Esophagus squamous epithelium (tissue), 4 donors: ENCODE data around the gene FAM241A.

Experiments
- POLR2A ChIP-seq, 4 donors: fragments of 450-650 bp; IDR thresholded peaks; one replicate each; pipeline ENCODE4 v1.6.1; 2017; ENCODE audit warnings: antibody characterized with exemption in 4 of 4, mild to moderate bottlenecking in 4 of 4, moderate library complexity in 3 of 4
- TF ChIP-seq, protein P1 (sequence below), 6 experiments: fragments of 450-650 bp in 4 of 6; fragments of 200-600 bp in 2 of 6; sonication (generic) in 2 of 6; IDR thresholded peaks; one replicate each; pipeline ENCODE4 v1.5.1; 2016 to 2019; ENCODE audit warnings: antibody characterized with exemption in 6 of 6, mild to moderate bottlenecking in 4 of 6, moderate library complexity in 4 of 6

DNA sequence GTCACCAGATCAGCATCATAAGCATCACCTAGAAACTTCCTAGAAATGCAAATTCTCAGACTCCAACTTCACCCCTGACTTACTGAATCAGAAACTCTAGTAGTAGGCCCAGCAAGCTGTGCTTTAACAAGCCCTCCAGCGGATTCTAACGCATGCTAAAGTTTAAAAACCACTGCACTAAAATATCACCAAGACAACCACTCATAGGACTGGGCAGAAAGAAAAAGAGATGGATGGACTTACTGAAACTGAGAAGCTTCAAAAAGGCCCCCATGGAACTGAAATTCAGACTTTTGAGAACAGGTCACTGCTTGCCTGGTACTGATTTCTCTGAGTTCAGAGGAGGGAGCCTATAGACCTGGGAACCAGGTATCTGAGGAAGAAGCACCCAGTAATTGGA, 40.1 kb downstream of the FAM241A start:
- no peak for TF ChIP-seq POLR2A (IDR thresholded peaks at IDR 0.05)
- TF ChIP-seq, protein P1, sequence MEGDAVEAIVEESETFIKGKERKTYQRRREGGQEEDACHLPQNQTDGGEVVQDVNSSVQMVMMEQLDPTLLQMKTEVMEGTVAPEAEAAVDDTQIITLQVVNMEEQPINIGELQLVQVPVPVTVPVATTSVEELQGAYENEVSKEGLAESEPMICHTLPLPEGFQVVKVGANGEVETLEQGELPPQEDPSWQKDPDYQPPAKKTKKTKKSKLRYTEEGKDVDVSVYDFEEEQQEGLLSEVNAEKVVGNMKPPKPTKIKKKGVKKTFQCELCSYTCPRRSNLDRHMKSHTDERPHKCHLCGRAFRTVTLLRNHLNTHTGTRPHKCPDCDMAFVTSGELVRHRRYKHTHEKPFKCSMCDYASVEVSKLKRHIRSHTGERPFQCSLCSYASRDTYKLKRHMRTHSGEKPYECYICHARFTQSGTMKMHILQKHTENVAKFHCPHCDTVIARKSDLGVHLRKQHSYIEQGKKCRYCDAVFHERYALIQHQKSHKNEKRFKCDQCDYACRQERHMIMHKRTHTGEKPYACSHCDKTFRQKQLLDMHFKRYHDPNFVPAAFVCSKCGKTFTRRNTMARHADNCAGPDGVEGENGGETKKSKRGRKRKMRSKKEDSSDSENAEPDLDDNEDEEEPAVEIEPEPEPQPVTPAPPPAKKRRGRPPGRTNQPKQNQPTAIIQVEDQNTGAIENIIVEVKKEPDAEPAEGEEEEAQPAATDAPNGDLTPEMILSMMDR (IDR thresholded peaks at IDR 0.05) = no peak
